ENCODE results near the gene SORCS1. TPM values are rescaled to one million over a fixed set of nuclear protein-coding genes. Genes with fewer than 3 reads are reported as not detected.

The SORCS1 gene
- total RNA-seq, 1 donor from 2014 or later = 2.9 TPM

GRCh38 chr10:107126512-107127065, 37.9 kb downstream of the SORCS1 start:
- no peak for ATAC-seq
- intact Hi-C loops (cut with DNase I) = no loop called here
- DNase-seq (ENCODE audit: missing footprints) = no peak

GRCh38 chr10:107122703-107123102, 41.8 kb downstream of the SORCS1 start:
- intact Hi-C loops (cut with DNase I) = no loop called here
- ATAC-seq = no peak

GRCh38 chr10:107118866-107119265, 45.6 kb downstream of the SORCS1 start:
- DNase-seq (ENCODE audit: missing footprints) = no peak
- intact Hi-C loops (cut with DNase I) = no loop called here
- no peak for ATAC-seq

More at GRCh38 chr10:107122703-107123102, 41.8 kb downstream of the SORCS1 start:
- DNase-seq (ENCODE audit: missing footprints) = no peak

GRCh38 chr10:107104026-107104652, 60.4 kb downstream of the SORCS1 start:
- intact Hi-C loops (cut with DNase I) = no loop called here

GRCh38 chr10:107103174-107104025, 61.1 kb downstream of the SORCS1 start:
- no peak for DNase-seq (ENCODE audit: missing footprints)
- peak; percentile 69 for ATAC-seq
- intact Hi-C loops (cut with DNase I) = no loop called here

More at GRCh38 chr10:107104026-107104652, 60.4 kb downstream of the SORCS1 start:
- no peak for DNase-seq (ENCODE audit: missing footprints)
- peak; percentile 72 for ATAC-seq

GRCh38 chr10:107098326-107098725, 66.2 kb downstream of the SORCS1 start:
- ATAC-seq = no peak
- DNase-seq (ENCODE audit: missing footprints) = no peak
- intact Hi-C loops (cut with DNase I) = no loop called here

- no peak for ATAC-seq
- intact Hi-C loops (cut with DNase I) = no loop called here
- no peak for DNase-seq (ENCODE audit: missing footprints)
Observed at GRCh38 chr10:107094824-107095522, 69.5 kb downstream of the SORCS1 start.

- DNase-seq (ENCODE audit: missing footprints) (no peak), ATAC-seq (no peak)
- intact Hi-C loops (cut with DNase I) = no loop called here
Observed at GRCh38 chr10:107092321-107092720, 72.2 kb downstream of the SORCS1 start.

GRCh38 chr10:107091126-107091525, 73.4 kb downstream of the SORCS1 start:
- intact Hi-C loops (cut with DNase I) = no loop called here
- DNase-seq (ENCODE audit: missing footprints) (no peak), ATAC-seq (no peak)

- ATAC-seq = no peak
- no peak for DNase-seq (ENCODE audit: missing footprints)
- intact Hi-C loops (cut with DNase I) = no loop called here
Observed at GRCh38 chr10:107085665-107086525, 78.6 kb downstream of the SORCS1 start.

- intact Hi-C loops (cut with DNase I) = no loop called here
- DNase-seq (ENCODE audit: missing footprints) (no peak), ATAC-seq (no peak)
Observed at GRCh38 chr10:107083388-107084009, 81.0 kb downstream of the SORCS1 start.

GRCh38 chr10:107081644-107082043, 82.9 kb downstream of the SORCS1 start:
- intact Hi-C loops (cut with DNase I) = no loop called here
- no peak for DNase-seq (ENCODE audit: missing footprints)
- no peak for ATAC-seq

- intact Hi-C loops (cut with DNase I) = no loop called here
- no peak for DNase-seq (ENCODE audit: missing footprints)
- no peak for ATAC-seq
Observed at GRCh38 chr10:107075117-107075516, 89.4 kb downstream of the SORCS1 start.

- intact Hi-C loops (cut with DNase I) = no loop called here
- ATAC-seq (no peak), DNase-seq (ENCODE audit: missing footprints) (no peak)
Observed at GRCh38 chr10:107072786-107073185, 91.7 kb downstream of the SORCS1 start.

- ATAC-seq (no peak), DNase-seq (ENCODE audit: missing footprints) (no peak)
- intact Hi-C loops (cut with DNase I) = no loop called here
Observed at GRCh38 chr10:107072028-107072427, 92.5 kb downstream of the SORCS1 start.

GRCh38 chr10:107071301-107071700, 93.2 kb downstream of the SORCS1 start:
- DNase-seq (ENCODE audit: missing footprints) (no peak), ATAC-seq (no peak)
- intact Hi-C loops (cut with DNase I) = no loop called here

GRCh38 chr10:107067843-107068242, 96.7 kb downstream of the SORCS1 start:
- no peak for DNase-seq (ENCODE audit: missing footprints)
- intact Hi-C loops (cut with DNase I) = no loop called here

GRCh38 chr10:107064075-107064474, 100.4 kb downstream of the SORCS1 start:
- intact Hi-C loops (cut with DNase I) = no loop called here
- DNase-seq (ENCODE audit: missing footprints) (no peak), ATAC-seq (no peak)

More at GRCh38 chr10:107067843-107068242, 96.7 kb downstream of the SORCS1 start:
- no peak for ATAC-seq
